Mesendoderm (in vitro differentiated cells): ENCODE data around the gene KCNAB1.
A peak's percentile ranks its signal among the peaks of the same experiment; 100 is the strongest.
"Not testable (repeated sequence)": the region's sequence is repeated elsewhere in the genome, so short reads cannot be mapped to it uniquely, and the experiment has no call there.

Experiments used
- DNase-seq: peaks from one replicate; pipeline ENCODE4 v3.0.0; 2013
- H2AK5ac ChIP-seq: 2 replicates; pipeline ENCODE4 v1.6.1; 2013; ENCODE audit warnings: low read length, inconsistent platforms
- H2BK120ac ChIP-seq: 2 replicates; pipeline ENCODE4 v1.6.1; 2013; ENCODE audit warnings: low read depth, mild to moderate bottlenecking, low read length, moderate library complexity, mixed read lengths
- H2BK15ac ChIP-seq: replicated peaks from 2 replicates; pipeline ENCODE4 v1.6.1; 2013; ENCODE audit warnings: low read depth, mild to moderate bottlenecking, moderate library complexity
- H2BK5ac ChIP-seq: 2 replicates; pipeline ENCODE4 v1.6.1; 2013; ENCODE audit warnings: low read length, inconsistent platforms
- H3K18ac ChIP-seq: 2 replicates; pipeline ENCODE4 v1.6.1; 2013; ENCODE audit warnings: mild to moderate bottlenecking, low read length, mixed read lengths
- H3K23ac ChIP-seq: one replicate; pipeline ENCODE4 v1.6.1; 2013; ENCODE audit warnings: low read length
- H3K27ac ChIP-seq: 2 replicates; pipeline ENCODE4 v1.5.1; 2013; ENCODE audit warnings: low read depth, mild to moderate bottlenecking, inconsistent platforms, low read length, moderate library complexity
- H3K27me3 ChIP-seq: 2 replicates; pipeline ENCODE4 v1.6.1; 2013; ENCODE audit warnings: low read length, control low read depth, mild to moderate bottlenecking, inconsistent platforms; ENCODE audit not compliant: insufficient read depth, poor library complexity
- H3K36me3 ChIP-seq: 2 replicates; pipeline ENCODE4 v1.6.1; 2013; ENCODE audit warnings: low read length, inconsistent platforms; ENCODE audit not compliant: control insufficient read depth, insufficient read depth
- H3K4ac ChIP-seq: one replicate; pipeline ENCODE4 v1.6.1; 2013; ENCODE audit warnings: low read depth, mild to moderate bottlenecking, low read length, moderate library complexity
- H3K4me1 ChIP-seq: 2 replicates; pipeline ENCODE4 v1.6.1; 2013; ENCODE audit warnings: low read depth, low read length, inconsistent platforms; ENCODE audit not compliant: control insufficient read depth
- H3K4me2 ChIP-seq: 2 replicates; pipeline ENCODE4 v1.6.1; 2013; ENCODE audit warnings: low read length
- H3K4me3 ChIP-seq: 2 replicates; pipeline ENCODE4 v1.5.1; 2013; ENCODE audit warnings: mild to moderate bottlenecking, low read length
- H3K56ac ChIP-seq: one replicate; pipeline ENCODE4 v1.6.1; 2013; ENCODE audit warnings: low read length
- H3K79me1 ChIP-seq: 2 replicates; pipeline ENCODE4 v1.6.1; 2013; ENCODE audit warnings: low read length, inconsistent platforms
- H3K79me2 ChIP-seq: 2 replicates; pipeline ENCODE4 v1.6.1; 2013; ENCODE audit warnings: mild to moderate bottlenecking, low read length; ENCODE audit not compliant: control insufficient read depth, insufficient read depth
- H3K9ac ChIP-seq: 2 replicates; pipeline ENCODE4 v1.6.1; 2013; ENCODE audit warnings: low read length, inconsistent platforms
- H4K5ac ChIP-seq: one replicate; pipeline ENCODE4 v1.6.1; 2013; ENCODE audit warnings: low read length
- H4K8ac ChIP-seq: one replicate; pipeline ENCODE4 v1.6.1; 2013; ENCODE audit warnings: low read depth, mild to moderate bottlenecking, control low read depth, low read length, moderate library complexity
- WGBS: extraction: QIAGEN DNeasy Blood & Tissue Kit; methylation state at CpG from one replicate; pipeline ENCODE4 v1.1.7; 2013; ENCODE audit warnings: low lambda C conversion rate, missing lambda C conversion rate; ENCODE audit not compliant: insufficient coverage; ENCODE audit errors: extremely low coverage; 5-methylcytosine and 5-hydroxymethylcytosine counted together

Gene KCNAB1

DNA sequence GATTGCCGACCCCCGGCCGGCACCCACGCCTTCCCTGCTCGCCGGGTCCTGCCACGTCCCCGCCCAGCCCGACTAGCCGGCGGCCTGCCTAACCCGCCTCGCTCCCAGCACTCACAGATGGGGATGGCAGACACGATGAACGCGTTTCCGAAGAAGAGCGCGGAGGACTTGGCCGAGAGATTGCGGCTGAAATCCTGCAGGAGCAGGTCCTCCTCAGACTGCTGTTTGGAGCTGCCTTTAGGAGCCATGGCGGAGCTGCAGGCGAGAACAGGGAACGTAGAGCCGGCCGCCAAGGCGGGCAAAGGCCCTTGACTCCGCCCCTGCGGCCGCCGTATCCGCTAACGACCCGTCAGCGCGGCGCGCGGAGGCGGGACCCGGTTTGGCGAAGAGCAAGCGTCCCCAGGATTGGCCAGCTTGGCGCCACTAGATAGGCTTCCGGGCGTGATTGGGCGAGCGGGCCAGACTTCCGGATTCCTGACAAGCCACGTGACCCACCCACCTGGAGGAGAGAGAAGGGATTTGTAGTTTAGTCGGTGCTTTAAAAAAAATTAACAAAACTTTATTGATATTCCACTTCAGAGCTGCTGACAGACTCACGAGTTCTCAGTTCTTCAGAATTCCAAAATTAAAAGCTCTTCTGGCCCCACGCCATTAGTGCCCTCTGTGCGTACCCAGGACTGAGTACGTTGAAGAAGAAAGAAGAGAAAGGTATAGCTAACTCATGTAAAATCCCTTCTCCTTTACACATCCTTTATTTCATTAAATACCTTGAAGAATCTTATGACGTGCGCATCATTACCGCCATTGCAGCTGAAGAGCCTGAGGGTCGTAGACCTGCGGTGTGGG lies 434.7 kb downstream of the KCNAB1 start, which contains the start of gene SSR3:
SSR3 (minus strand) TSS at position 276 of the 846 bp plus-strand sequence; CDS start at position 248, 28 bp downstream.
- Histone ChIP-seq H2AK5ac (no peak within 1 kb of the TSS), H3K4me2 (peak within 1 kb of the TSS; percentile 86), H4K8ac (peak within 1 kb of the TSS; percentile 99), H2BK5ac (peak within 1 kb of the TSS; percentile 93), H3K9ac (peak within 1 kb of the TSS; percentile 100), H3K27me3 (no peaks in the 10 kb centered on the region), H3K79me2 (peaks cover 43% of the 10 kb centered on the region), H2BK120ac (no peak within 1 kb of the TSS), H3K79me1 (peaks cover 7% of the 10 kb centered on the region), H3K56ac (peak within 1 kb of the TSS; percentile 100), H3K27ac (peak within 1 kb of the TSS; percentile 25), H3K18ac (peak within 1 kb of the TSS; percentile 69), H2BK15ac (no peak within 1 kb of the TSS), H3K4ac (peak within 1 kb of the TSS; percentile 88), H4K5ac (peak within 1 kb of the TSS; percentile 33), H3K4me3 (peak within 1 kb of the TSS; percentile 100), H3K23ac (peak within 1 kb of the TSS; percentile 60), H3K4me1 (peaks cover 3% of the 10 kb centered on the region), H3K36me3 (peaks cover 5% of the 10 kb centered on the region)
- no CpG with 5 or more reads among the region's 60 CpGs for WGBS
- DNase-seq: peak; percentile 100

- H2BK15ac ChIP-seq: no peak overlapping the region
- no peak overlapping the region for H3K56ac ChIP-seq
- no peak overlapping the region for H3K27ac ChIP-seq
- no peak overlapping the region for H2BK5ac ChIP-seq
- no peak overlapping the region for H4K5ac ChIP-seq
- no peak overlapping the region for H3K4me2 ChIP-seq
- H3K79me1 ChIP-seq: no peaks in the 10 kb centered on the region
- H3K18ac ChIP-seq: no peak overlapping the region
- H3K79me2 ChIP-seq: peaks cover 15% of the 10 kb centered on the region
- H3K23ac ChIP-seq: no peak overlapping the region
- H4K8ac ChIP-seq: no peak overlapping the region
- H3K27me3 ChIP-seq: no peaks in the 10 kb centered on the region
- H3K9ac ChIP-seq: no peak overlapping the region
- no peak overlapping the region for H2AK5ac ChIP-seq
- DNase-seq: no peak
- no peak overlapping the region for H2BK120ac ChIP-seq
- H3K4me1 ChIP-seq: no peaks in the 10 kb centered on the region
- no peak overlapping the region for H3K4me3 ChIP-seq
- no peaks in the 10 kb centered on the region for H3K36me3 ChIP-seq
- no peak overlapping the region for H3K4ac ChIP-seq
Observed at GRCh38 chr3:156558389-156558788, 438.0 kb downstream of the KCNAB1 start.

DNA sequence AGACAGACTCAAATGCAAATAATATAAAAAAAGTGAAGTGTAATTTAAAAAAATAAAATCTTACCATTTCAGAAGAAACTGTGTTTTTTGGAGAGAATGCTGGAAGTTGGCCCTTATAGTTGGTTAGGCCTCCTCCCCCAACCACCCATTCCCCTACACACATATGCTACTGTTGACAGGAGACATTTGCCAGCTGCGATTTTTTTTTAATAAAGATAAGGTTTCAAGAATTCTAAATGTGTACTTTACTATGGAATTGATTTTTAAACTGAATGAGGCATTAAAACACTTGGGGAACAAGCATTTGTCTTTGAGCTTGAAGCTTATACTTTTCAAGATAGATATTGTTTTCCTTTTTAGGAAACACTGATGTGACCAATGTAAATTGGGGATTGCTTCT lies 438.9 kb downstream of the KCNAB1 start:
- no peak overlapping the region for H3K4me3 ChIP-seq
- no peak overlapping the region for H3K4me2 ChIP-seq
- H3K27ac ChIP-seq: no peak overlapping the region
- H2AK5ac ChIP-seq: no peak overlapping the region
- H2BK15ac ChIP-seq: no peak overlapping the region
- H3K27me3 ChIP-seq: no peaks in the 10 kb centered on the region
- H3K56ac ChIP-seq: no peak overlapping the region
- no peaks in the 10 kb centered on the region for H3K79me1 ChIP-seq
- DNase-seq: no peak
- no peak overlapping the region for H2BK120ac ChIP-seq
- no peak overlapping the region for H3K23ac ChIP-seq
- no peak overlapping the region for H3K4ac ChIP-seq
- no peak overlapping the region for H4K8ac ChIP-seq
- H3K18ac ChIP-seq: no peak overlapping the region
- peaks cover 6% of the 10 kb centered on the region for H3K79me2 ChIP-seq
- H4K5ac ChIP-seq: no peak overlapping the region
- no peaks in the 10 kb centered on the region for H3K36me3 ChIP-seq
- H2BK5ac ChIP-seq: no peak overlapping the region
- no peaks in the 10 kb centered on the region for H3K4me1 ChIP-seq
- no CpG with 5 or more reads among the region's 1 CpG for WGBS
- H3K9ac ChIP-seq: no peak overlapping the region

- H2BK5ac ChIP-seq: no peak overlapping the region
- no peak for DNase-seq
- no peak overlapping the region for H2BK120ac ChIP-seq
- no peak overlapping the region for H4K5ac ChIP-seq
- no peak overlapping the region for H4K8ac ChIP-seq
- no peak overlapping the region for H2BK15ac ChIP-seq
- H2AK5ac ChIP-seq: no peak overlapping the region
- no peak overlapping the region for H3K56ac ChIP-seq
- no peak overlapping the region for H3K18ac ChIP-seq
- H3K4me3 ChIP-seq: no peak overlapping the region
- no peak overlapping the region for H3K4ac ChIP-seq
- no peak overlapping the region for H3K4me2 ChIP-seq
- no peak overlapping the region for H3K23ac ChIP-seq
- no peaks in the 10 kb centered on the region for H3K4me1 ChIP-seq
- WGBS: no CpG with 5 or more reads among the region's 2 CpGs
- no peaks in the 10 kb centered on the region for H3K36me3 ChIP-seq
- H3K79me2 ChIP-seq: no peaks in the 10 kb centered on the region
- H3K27ac ChIP-seq: no peak overlapping the region
- no peak overlapping the region for H3K9ac ChIP-seq
- no peaks in the 10 kb centered on the region for H3K27me3 ChIP-seq
- no peaks in the 10 kb centered on the region for H3K79me1 ChIP-seq
Observed at GRCh38 chr3:156561533-156561932, 441.2 kb downstream of the KCNAB1 start.

- not testable (repeated sequence) for H3K56ac ChIP-seq, H3K23ac ChIP-seq, H3K79me2 ChIP-seq, H3K79me1 ChIP-seq, H2AK5ac ChIP-seq, H3K27ac ChIP-seq, H3K36me3 ChIP-seq, H4K5ac ChIP-seq, H2BK120ac ChIP-seq, H3K4me2 ChIP-seq, H3K18ac ChIP-seq, H3K4ac ChIP-seq, H3K27me3 ChIP-seq, H4K8ac ChIP-seq, H3K4me3 ChIP-seq, H3K9ac ChIP-seq, H3K4me1 ChIP-seq, H2BK15ac ChIP-seq, DNase-seq, H2BK5ac ChIP-seq
- no CpG with 5 or more reads among the region's 8 CpGs for WGBS
Observed at GRCh38 chr3:156562486-156562885, 442.1 kb downstream of the KCNAB1 start.
